HEK293 (cell line): ENCODE data around the gene RUFY1.

Experiments used
- CTCF ChIP-seq: fragments of 450-650 bp; formaldehyde crosslinking; IDR thresholded peaks from 2 replicates; pipeline ENCODE4 v1.5.1; 2016; ENCODE audit warnings: missing biosample characterization, missing genetic modification characterization
- HIC1 ChIP-seq: fragments of 450-650 bp; formaldehyde crosslinking; IDR thresholded peaks from 2 replicates; pipeline ENCODE4 v1.5.1; 2016; ENCODE audit warnings: missing biosample characterization, missing genetic modification characterization
- KLF7 ChIP-seq: fragments of 450-650 bp; formaldehyde crosslinking; IDR thresholded peaks from 2 replicates; pipeline ENCODE4 v1.5.1; 2016; ENCODE audit warnings: missing biosample characterization, missing genetic modification characterization, borderline replicate concordance
- KLF9 ChIP-seq: fragments of 450-650 bp; formaldehyde crosslinking; IDR thresholded peaks from 2 replicates; pipeline ENCODE4 v1.5.1; 2016; ENCODE audit warnings: missing biosample characterization, missing genetic modification characterization, low read depth
- PATZ1 ChIP-seq: fragments of 450-650 bp; formaldehyde crosslinking; IDR thresholded peaks from 2 replicates; pipeline ENCODE4 v1.5.1; 2016; ENCODE audit warnings: missing biosample characterization, missing genetic modification characterization
- PRDM2 ChIP-seq: fragments of 450-650 bp; formaldehyde crosslinking; IDR thresholded peaks from 2 replicates; pipeline ENCODE4 v1.5.1; 2016; ENCODE audit warnings: missing biosample characterization, missing genetic modification characterization, borderline replicate concordance
- ZBTB10 ChIP-seq: fragments of 450-650 bp; formaldehyde crosslinking; IDR thresholded peaks from 2 replicates; pipeline ENCODE4 v1.5.1; 2016; ENCODE audit warnings: missing biosample characterization, missing genetic modification characterization
- ZBTB49 ChIP-seq: fragments of 450-650 bp; formaldehyde crosslinking; IDR thresholded peaks from 2 replicates; pipeline ENCODE4 v1.5.1; 2016; ENCODE audit warnings: missing biosample characterization, missing genetic modification characterization, low read depth
- ZEB2 ChIP-seq: fragments of 450-650 bp; formaldehyde crosslinking; IDR thresholded peaks from 2 replicates; pipeline ENCODE4 v1.5.1; 2016; ENCODE audit warnings: missing biosample characterization, missing genetic modification characterization
- ZNF169 ChIP-seq: fragments of 450-650 bp; formaldehyde crosslinking; IDR thresholded peaks from 2 replicates; pipeline ENCODE4 v1.5.1; 2016; ENCODE audit warnings: missing biosample characterization, missing genetic modification characterization
- ZNF404 ChIP-seq: fragments of 450-650 bp; formaldehyde crosslinking; IDR thresholded peaks from 2 replicates; pipeline ENCODE4 v1.5.1; 2017; ENCODE audit warnings: missing biosample characterization, missing genetic modification characterization
- ZNF433 ChIP-seq: fragments of 450-650 bp; formaldehyde crosslinking; IDR thresholded peaks from 2 replicates; pipeline ENCODE4 v1.5.1; 2016; ENCODE audit warnings: missing biosample characterization, missing genetic modification characterization, low read depth
- ZNF621 ChIP-seq: fragments of 450-650 bp; formaldehyde crosslinking; IDR thresholded peaks from 2 replicates; pipeline ENCODE4 v1.5.1; 2017; ENCODE audit warnings: missing biosample characterization, missing genetic modification characterization
- ZNF639 ChIP-seq: fragments of 450-650 bp; formaldehyde crosslinking; IDR thresholded peaks from 2 replicates; pipeline ENCODE4 v1.5.1; 2016; ENCODE audit warnings: missing biosample characterization, missing genetic modification characterization
- ZNF704 ChIP-seq: fragments of 450-650 bp; formaldehyde crosslinking; IDR thresholded peaks from 2 replicates; pipeline ENCODE4 v1.5.1; 2016; ENCODE audit warnings: missing biosample characterization, missing genetic modification characterization
- ZSCAN23 ChIP-seq: fragments of 450-650 bp; formaldehyde crosslinking; IDR thresholded peaks from 2 replicates; pipeline ENCODE4 v1.5.1; 2016; ENCODE audit warnings: missing biosample characterization, missing genetic modification characterization
- ZXDB ChIP-seq: fragments of 450-650 bp; formaldehyde crosslinking; IDR thresholded peaks from 2 replicates; pipeline ENCODE4 v1.5.1; 2016; ENCODE audit warnings: missing biosample characterization, missing genetic modification characterization

RUFY1 gene

GRCh38 chr5:179623906-179624741 is 73.8 kb downstream of the RUFY1 start (continued):
- no peak for TF ChIP-seq CTCF (tag by site-specific recombination)
- no peak for TF ChIP-seq ZNF169
- TF ChIP-seq ZNF639 (tag by site-specific recombination) = peak; percentile 64
- no peak for TF ChIP-seq ZNF404 (tag by site-specific recombination)
- TF ChIP-seq ZNF433 (tag by site-specific recombination) = no peak
- TF ChIP-seq KLF7 (tag by site-specific recombination) = peak; percentile 32; the same call in 1 of the 2 replicates
- peak; percentile 56; the same call in 1 of the 2 replicates for TF ChIP-seq PRDM2 (tag by site-specific recombination)
- peak; percentile 41; the same call in 1 of the 2 replicates for TF ChIP-seq KLF9 (tag by site-specific recombination)
- no peak for TF ChIP-seq ZBTB49 (tag by site-specific recombination)
- no peak for TF ChIP-seq ZNF621 (tag by site-specific recombination)
- TF ChIP-seq ZEB2 (tag by site-specific recombination) = 0 out of 2 replicates have a peak, but pooled peaks have one; percentile 33
- peak; percentile 42 for TF ChIP-seq ZBTB10
- peak; percentile 42; the same call in 1 of the 2 replicates for TF ChIP-seq HIC1
- peak; percentile 40; the same call in 1 of the 2 replicates for TF ChIP-seq PATZ1 (tag by site-specific recombination)
- TF ChIP-seq ZNF704 = no peak
- TF ChIP-seq ZSCAN23 (tag by site-specific recombination) = no peak
- TF ChIP-seq ZXDB = peak; percentile 31
